ENCODE data around the gene CLTC. TPM values are rescaled to one million over a fixed set of nuclear protein-coding genes. Genes with fewer than 3 reads are reported as not detected.

The CLTC gene
- total and polyA plus RNA-seq, 2 of the 8 experiments (the other 6 are each of a cell fraction or from before 2014, with no cell fraction given), result 175 to 283 TPM

- H3K4me2 ChIP-seq (ENCODE audit: insufficient read depth in 1 of 2, low read depth in 2 of 2, low read length in 2 of 2), result peak overlapping the region in 1 of 2 experiments; percentile 31; a peak in 1 of 4 replicates
- TF ChIP-seq EZH2 (IDR thresholded peaks at IDR 0.05; ENCODE audit: low read depth, low read length, severe bottlenecking) (no peak), MAFK (IDR thresholded peaks at IDR 0.05; ENCODE audit: low read depth, low read length) (peak; percentile 83; the same call in 1 of the 2 replicates)
- H4K5ac ChIP-seq (ENCODE audit: insufficient read length, low read depth, low read length), result no peak overlapping the region
- peaks cover 0 to 6% (median 4%) of the 10 kb centered on the region in 4 experiments; a peak in 5 of 7 replicates for H3K4me1 ChIP-seq (replicated peaks in 1 of 4; ENCODE audit: control insufficient read depth in 3 of 4, insufficient read depth in 4 of 4, low read length in 3 of 4)
- no peak overlapping the region for H2BK120ac ChIP-seq (replicated peaks; ENCODE audit: low read depth, low read length)
- no peak overlapping the region for H3K4me3 ChIP-seq (ENCODE audit: extremely low read depth in 1 of 4, insufficient read depth in 2 of 4, low read depth in 3 of 4, low read length in 4 of 4)
- peaks cover 19 to 93% of the 10 kb centered on the region in 2 experiments for H3K79me2 ChIP-seq (ENCODE audit: control insufficient read depth in 1 of 2, insufficient read depth in 2 of 2, low read length in 2 of 2)
- no peaks in the 10 kb centered on the region for H3K27me3 ChIP-seq (replicated peaks in 1 of 4; ENCODE audit: control insufficient read depth in 3 of 4, extremely low read depth in 1 of 4, insufficient read depth in 3 of 4, low read length in 3 of 4)
- H3K36me3 ChIP-seq (ENCODE audit: control insufficient read depth in 2 of 4, insufficient read depth in 4 of 4, low read length in 3 of 4), result peaks cover 0 to 6% (median 0%) of the 10 kb centered on the region in 4 experiments; a peak in 1 of 8 replicates
- H2BK20ac ChIP-seq (ENCODE audit: low read length), result no peak overlapping the region
- FAIRE-seq (no peak), DNase-seq (ENCODE audit: low read depth in 1 of 2, low spot score in 2 of 2) (no peak)
- no peak overlapping the region for H3K56ac ChIP-seq (replicated peaks; ENCODE audit: insufficient read length, low read depth, low read length)
- H2AK5ac ChIP-seq (ENCODE audit: low read depth, low read length), result no peak overlapping the region
- no peak overlapping the region for H4K91ac ChIP-seq (replicated peaks; ENCODE audit: insufficient read length, low read length)
- no peak overlapping the region for H2BK5ac ChIP-seq (ENCODE audit: low read depth, low read length)
- H3K23ac ChIP-seq (ENCODE audit: insufficient read length), result no peak overlapping the region
- H3K23me2 ChIP-seq (ENCODE audit: low read depth, low read length), result no peaks in the 10 kb centered on the region
- ChIA-PET CTCF (ENCODE audit: partially characterized antibody) (no interaction called here), POLR2A (ENCODE audit: partially characterized antibody) (interaction anchor here (0.7 to 4.2 kb wide), 5 partner anchors 10 to 204 kb away, joined by 3 to 17 read pairs (median 4); partner anchors contain the start of gene CLTC)
- H4K20me1 ChIP-seq (replicated peaks in 1 of 2; ENCODE audit: control insufficient read depth in 1 of 2, insufficient read depth in 2 of 2, low read length in 2 of 2), result peaks cover 5 to 16% of the 10 kb centered on the region in 2 experiments
- no peak overlapping the region for H3K14ac ChIP-seq (ENCODE audit: insufficient read length)
- H3K79me1 ChIP-seq (ENCODE audit: low read depth, low read length), result no peaks in the 10 kb centered on the region; the same call in 1 of the 2 replicates
- H3K18ac ChIP-seq (ENCODE audit: extremely low read depth, low read length), result no peak overlapping the region
- H2AFZ ChIP-seq (ENCODE audit: low read length), result no peak overlapping the region
- H3K4ac ChIP-seq (replicated peaks; ENCODE audit: insufficient read length, low read depth, low read length), result no peak overlapping the region
- no peak overlapping the region for H2BK15ac ChIP-seq (ENCODE audit: low read length)
- H4K8ac ChIP-seq (ENCODE audit: extremely low read depth, insufficient read depth, low read length), result no peak overlapping the region
- H3K9me3 ChIP-seq (ENCODE audit: insufficient read depth in 2 of 2, low read depth in 1 of 2, low read length in 1 of 2), result 0 out of 4 replicates have a peak, but pooled peaks cover 0 to 4% of the 10 kb centered on the region in 2 experiments
- no peak overlapping the region for H3K27ac ChIP-seq (ENCODE audit: low read depth, low read length)
- no peak overlapping the region; a peak in 1 of 7 replicates for H3K9ac ChIP-seq (replicated peaks in 1 of 4; ENCODE audit: extremely low read depth in 1 of 4, low read depth in 3 of 4, low read length in 3 of 4)
- WGBS, 2 experiments (ENCODE audit: extremely low coverage in 1 of 2, insufficient coverage in 1 of 2, insufficient read length in 1 of 2, insufficient replicate concordance in 2 of 2, low coverage in 1 of 2, low lambda C conversion rate in 2 of 2, missing lambda C conversion rate in 1 of 2), result 83% methylated on average over 5 of the region's 5 CpGs; no CpG with 5 or more reads in 1 of the 2 experiments
- H2BK12ac ChIP-seq (ENCODE audit: low read depth, low read length), result no peak overlapping the region
These were observed 14.1 kb downstream of the CLTC start for GRCh38 chr17:59633658-59634359.

All from H1 (cell line).